ENCODE data around the gene RHOU.

The RHOU gene

DNA sequence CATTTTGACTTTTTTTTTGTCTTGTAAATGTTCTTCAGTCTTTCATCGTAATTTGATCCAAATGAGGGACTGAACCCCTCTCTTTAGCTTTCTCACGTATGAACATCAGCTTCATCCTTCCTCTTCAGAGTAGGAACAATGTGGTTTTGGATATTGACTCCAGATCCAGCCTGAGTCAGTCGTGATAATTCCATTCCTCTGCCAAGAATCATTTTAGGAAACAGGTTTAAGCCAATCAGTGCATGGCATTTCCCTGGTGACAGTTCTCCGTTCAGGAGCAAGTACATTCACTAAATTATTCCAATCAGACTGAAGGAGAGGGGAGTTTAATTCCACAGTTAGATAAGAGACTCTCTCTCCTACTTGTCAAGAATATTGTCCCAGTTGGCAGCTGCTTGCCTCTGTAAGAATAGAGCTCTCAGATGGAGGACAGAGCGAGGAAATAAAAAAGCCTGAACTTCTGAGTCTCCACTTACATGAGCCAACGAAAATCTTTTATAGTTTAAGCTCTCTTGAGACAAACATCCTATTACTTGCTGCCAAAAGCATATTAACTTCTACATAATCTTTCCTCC is 18.6 kb downstream of the RHOU start:
- Histone ChIP-seq H3K27me3 (ENCODE audit: low read length) (no peaks in the 10 kb centered on the region), H3K36me3 (ENCODE audit: low read length) (no peaks in the 10 kb centered on the region), H3K79me2 (ENCODE audit: insufficient read depth, low read length) (no peaks in the 10 kb centered on the region), H3K4me2 (ENCODE audit: low read depth, low read length, poor library complexity, severe bottlenecking) (no peak overlapping the region), H2AFZ (ENCODE audit: low read depth, low read length, severe bottlenecking) (no peak overlapping the region), H3K4me3 (ENCODE audit: insufficient read depth, low read length, poor library complexity, severe bottlenecking) (no peak overlapping the region), H4K20me1 (ENCODE audit: low read depth, low read length) (no peaks in the 10 kb centered on the region), H3K9me2 (replicated peaks; ENCODE audit: insufficient read depth, low read length) (no peaks in the 10 kb centered on the region), H3K27ac (ENCODE audit: low read depth, low read length) (no peak overlapping the region), H3K9ac (ENCODE audit: low read length) (no peak overlapping the region), H3K9me3 (ENCODE audit: insufficient read depth, low read length) (no peaks in the 10 kb centered on the region), H3F3A (ENCODE audit: insufficient read depth) (no peaks in the 10 kb centered on the region)
- TF ChIP-seq EZH2phosphoT487 (conservative IDR thresholded peaks at IDR 0.05; ENCODE audit: low read length) = no peak
- TF ChIP-seq, protein P1, sequence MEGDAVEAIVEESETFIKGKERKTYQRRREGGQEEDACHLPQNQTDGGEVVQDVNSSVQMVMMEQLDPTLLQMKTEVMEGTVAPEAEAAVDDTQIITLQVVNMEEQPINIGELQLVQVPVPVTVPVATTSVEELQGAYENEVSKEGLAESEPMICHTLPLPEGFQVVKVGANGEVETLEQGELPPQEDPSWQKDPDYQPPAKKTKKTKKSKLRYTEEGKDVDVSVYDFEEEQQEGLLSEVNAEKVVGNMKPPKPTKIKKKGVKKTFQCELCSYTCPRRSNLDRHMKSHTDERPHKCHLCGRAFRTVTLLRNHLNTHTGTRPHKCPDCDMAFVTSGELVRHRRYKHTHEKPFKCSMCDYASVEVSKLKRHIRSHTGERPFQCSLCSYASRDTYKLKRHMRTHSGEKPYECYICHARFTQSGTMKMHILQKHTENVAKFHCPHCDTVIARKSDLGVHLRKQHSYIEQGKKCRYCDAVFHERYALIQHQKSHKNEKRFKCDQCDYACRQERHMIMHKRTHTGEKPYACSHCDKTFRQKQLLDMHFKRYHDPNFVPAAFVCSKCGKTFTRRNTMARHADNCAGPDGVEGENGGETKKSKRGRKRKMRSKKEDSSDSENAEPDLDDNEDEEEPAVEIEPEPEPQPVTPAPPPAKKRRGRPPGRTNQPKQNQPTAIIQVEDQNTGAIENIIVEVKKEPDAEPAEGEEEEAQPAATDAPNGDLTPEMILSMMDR (IDR thresholded peaks at IDR 0.05; ENCODE audit: insufficient read depth, low read length, poor library complexity, severe bottlenecking) = no peak

DNA sequence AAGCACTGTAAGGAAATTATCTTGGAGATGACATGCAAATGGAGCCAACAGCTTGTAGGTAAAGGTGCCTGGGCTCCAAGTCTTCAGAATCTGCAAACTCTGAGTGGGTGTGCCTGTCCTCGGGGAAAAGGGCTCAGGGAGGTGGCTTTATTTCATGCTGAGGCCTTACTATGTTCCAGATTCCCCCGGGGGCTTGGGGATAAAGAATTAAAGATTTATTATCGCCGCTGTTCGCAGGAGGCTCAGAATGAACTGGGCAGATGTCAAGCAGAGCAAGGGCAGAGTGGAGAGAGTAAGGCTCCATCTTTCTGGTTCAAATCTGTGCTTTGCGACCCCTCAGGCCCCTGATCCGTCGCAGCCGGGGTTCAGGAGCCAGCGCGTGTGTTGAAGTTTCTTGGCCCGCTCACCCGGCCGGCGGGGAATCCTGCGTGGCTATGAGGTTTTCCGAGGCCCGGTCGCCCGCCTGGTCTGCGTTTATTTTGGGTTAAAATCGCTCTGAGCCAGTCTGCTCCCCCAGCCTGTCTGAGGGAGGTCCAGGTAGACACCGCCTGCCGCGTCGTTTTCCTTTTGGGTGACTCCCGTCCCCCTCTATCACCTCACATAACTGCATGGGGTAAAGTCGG is 19.5 kb downstream of the RHOU start:
- H3K79me2 ChIP-seq (ENCODE audit: insufficient read depth, low read length) = no peaks in the 10 kb centered on the region

DNA sequence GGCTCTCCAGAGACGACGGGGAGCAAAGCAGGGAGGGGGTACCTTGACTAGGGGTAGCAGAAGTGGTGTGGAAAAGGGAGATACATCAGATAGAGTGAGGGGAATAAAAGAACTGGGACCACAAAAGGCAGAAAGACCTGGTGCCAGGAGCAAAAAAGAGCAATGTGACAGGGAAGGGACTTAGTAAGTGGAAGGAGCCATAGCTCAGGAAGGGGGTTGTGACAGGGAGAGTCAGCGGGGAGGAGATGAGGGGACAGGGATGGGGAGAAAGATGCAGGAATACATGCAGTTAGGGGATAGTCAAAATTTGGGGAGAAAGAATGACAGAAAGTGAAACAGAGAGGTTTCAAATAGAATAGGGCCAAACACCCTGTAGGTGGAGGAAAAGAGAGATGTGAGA is 20.5 kb downstream of the RHOU start:
- H3K36me3 ChIP-seq (ENCODE audit: low read length) = no peaks in the 10 kb centered on the region
- no peaks in the 10 kb centered on the region for H3F3A ChIP-seq (ENCODE audit: insufficient read depth)
- no peak overlapping the region for H3K9ac ChIP-seq (ENCODE audit: low read length)

More for the DNA sequence above, 19.5 kb downstream of the RHOU start:
- H3K27ac ChIP-seq (ENCODE audit: low read depth, low read length) = no peak overlapping the region
- H3K9me2 ChIP-seq (replicated peaks; ENCODE audit: insufficient read depth, low read length) = no peaks in the 10 kb centered on the region
- H3K4me2 ChIP-seq (ENCODE audit: low read depth, low read length, poor library complexity, severe bottlenecking) = no peak overlapping the region
- no peak overlapping the region for H3K9ac ChIP-seq (ENCODE audit: low read length)
- H2AFZ ChIP-seq (ENCODE audit: low read depth, low read length, severe bottlenecking) = no peak overlapping the region
- no peaks in the 10 kb centered on the region for H3K36me3 ChIP-seq (ENCODE audit: low read length)
- H3K4me3 ChIP-seq (ENCODE audit: insufficient read depth, low read length, poor library complexity, severe bottlenecking) = no peak overlapping the region
- no peak for TF ChIP-seq EZH2phosphoT487 (conservative IDR thresholded peaks at IDR 0.05; ENCODE audit: low read length)
- TF ChIP-seq, protein P1 (IDR thresholded peaks at IDR 0.05; ENCODE audit: insufficient read depth, low read length, poor library complexity, severe bottlenecking) = no peak
- H3F3A ChIP-seq (ENCODE audit: insufficient read depth) = no peaks in the 10 kb centered on the region
- no peaks in the 10 kb centered on the region for H4K20me1 ChIP-seq (ENCODE audit: low read depth, low read length)
- no peaks in the 10 kb centered on the region for H3K27me3 ChIP-seq (ENCODE audit: low read length)
- no peaks in the 10 kb centered on the region for H3K9me3 ChIP-seq (ENCODE audit: insufficient read depth, low read length)

More for the DNA sequence above, 20.5 kb downstream of the RHOU start:
- Histone ChIP-seq H3K9me2 (replicated peaks; ENCODE audit: insufficient read depth, low read length) (no peaks in the 10 kb centered on the region), H3K9me3 (ENCODE audit: insufficient read depth, low read length) (no peaks in the 10 kb centered on the region), H3K27ac (ENCODE audit: low read depth, low read length) (no peak overlapping the region), H3K4me3 (ENCODE audit: insufficient read depth, low read length, poor library complexity, severe bottlenecking) (no peak overlapping the region), H4K20me1 (ENCODE audit: low read depth, low read length) (no peaks in the 10 kb centered on the region), H2AFZ (ENCODE audit: low read depth, low read length, severe bottlenecking) (no peak overlapping the region), H3K79me2 (ENCODE audit: insufficient read depth, low read length) (no peaks in the 10 kb centered on the region), H3K27me3 (ENCODE audit: low read length) (no peaks in the 10 kb centered on the region), H3K4me2 (ENCODE audit: low read depth, low read length, poor library complexity, severe bottlenecking) (no peak overlapping the region)
- no peak for TF ChIP-seq EZH2phosphoT487 (conservative IDR thresholded peaks at IDR 0.05; ENCODE audit: low read length)
- TF ChIP-seq, protein P1 (IDR thresholded peaks at IDR 0.05; ENCODE audit: insufficient read depth, low read length, poor library complexity, severe bottlenecking) = no peak

Data from SU-DHL-6 (cell line).